Naive B cell (primary cell): ENCODE measurements around the gene TM7SF3. TPM values are rescaled to one million over a fixed set of nuclear protein-coding genes. Genes with fewer than 3 reads are reported as not detected.
"Not testable (repeated sequence)": the region's sequence is repeated elsewhere in the genome, so short reads cannot be mapped to it uniquely, and the experiment has no call there.

Experiments used
- ATAC-seq, 2 donors: fragments of 150-1000 bp; cut with Tn5 transposase; 2 replicates each; pipeline ENCODE4 v1.10.0; 2021; ENCODE audit warnings: low read depth in 2 of 2, mild to moderate bottlenecking in 2 of 2, moderate library complexity in 2 of 2
- DNase-seq: peaks from one replicate; pipeline ENCODE4 v3.0.0; 2022
- H3K27ac Mint-ChIP-seq, 6 donors: one replicate each; pipeline ENCODE4 v1.8.0; 2020 to 2022; ENCODE audit warnings: mild to moderate bottlenecking in 6 of 6, mixed read lengths in 6 of 6, moderate library complexity in 5 of 6, inconsistent platforms in 2 of 6
- H3K27me3 Mint-ChIP-seq, 3 donors: one replicate each; pipeline ENCODE4 v1.8.0; 2021 to 2022; ENCODE audit warnings: mixed read lengths in 3 of 3, mild to moderate bottlenecking in 1 of 3
- H3K36me3 Mint-ChIP-seq, 2 donors: one replicate each; pipeline ENCODE4 v1.8.0; 2020 to 2022; ENCODE audit warnings: mixed read lengths in 2 of 2, inconsistent platforms in 1 of 2, mild to moderate bottlenecking in 1 of 2
- H3K4me1 Mint-ChIP-seq, 3 donors: one replicate each; pipeline ENCODE4 v1.8.0; 2020 to 2022; ENCODE audit warnings: mixed read lengths in 3 of 3, inconsistent platforms in 1 of 3, mild to moderate bottlenecking in 1 of 3, moderate library complexity in 1 of 3
- H3K4me3 Mint-ChIP-seq, 8 donors: one replicate each; pipeline ENCODE4 v1.8.0; 2020 to 2022; ENCODE audit warnings: mild to moderate bottlenecking in 8 of 8, mixed read lengths in 8 of 8, moderate library complexity in 8 of 8, inconsistent platforms in 2 of 8
- H3K9me3 Mint-ChIP-seq, 7 donors: one replicate each; pipeline ENCODE4 v1.8.0; 2020 to 2022; ENCODE audit warnings: mixed read lengths in 7 of 7, mild to moderate bottlenecking in 5 of 7, inconsistent platforms in 2 of 7, moderate library complexity in 1 of 7
- polyA plus RNA-seq, 6 donors: library from polyadenylated mRNA; unstranded; fragments of 300-500 nt; fragmentation: Illumina TruSeq; gene quantifications; one replicate each; pipeline ENCODE4 v1.2.3, GENCODE V29; 2021; ENCODE audit warnings: low read depth in 6 of 6

The TM7SF3 gene
- polyA plus RNA-seq, 6 donors from 2014 or later: 41.7 to 94.0 (median 56.9) TPM

GRCh38 chr12:27032679-27033078 is 18.5 kb upstream of the TM7SF3 start:
- Mint-ChIP-seq H3K4me3 (no peak overlapping the region), H3K36me3 (peaks cover 38 to 43% of the 10 kb centered on the region in 2 donors), H3K27me3 (no peaks in the 10 kb centered on the region), H3K27ac (peak overlapping the region in 2 of 6 donors; percentile 22 to 23), H3K9me3 (no peaks in the 10 kb centered on the region), H3K4me1 (peaks cover 0 to 5% (median 4%) of the 10 kb centered on the region in 3 donors)
- DNase-seq (no peak), ATAC-seq (no peak)

GRCh38 chr12:27031531-27031930 is 17.3 kb upstream of the TM7SF3 start:
- H3K4me3 Mint-ChIP-seq: no peak overlapping the region
- no peaks in the 10 kb centered on the region for H3K9me3 Mint-ChIP-seq
- no peak for ATAC-seq
- H3K27me3 Mint-ChIP-seq: no peaks in the 10 kb centered on the region
- DNase-seq: no peak
- H3K27ac Mint-ChIP-seq: no peak overlapping the region
- peaks cover 0 to 5% (median 4%) of the 10 kb centered on the region in 3 donors for H3K4me1 Mint-ChIP-seq
- peaks cover 41 to 49% of the 10 kb centered on the region in 2 donors for H3K36me3 Mint-ChIP-seq

- no peak overlapping the region for H3K4me3 Mint-ChIP-seq
- peaks cover 30 to 44% of the 10 kb centered on the region in 2 donors for H3K36me3 Mint-ChIP-seq
- H3K27ac Mint-ChIP-seq: no peak overlapping the region
- H3K4me1 Mint-ChIP-seq: peaks cover 28 to 40% (median 32%) of the 10 kb centered on the region in 3 donors
- no peaks in the 10 kb centered on the region for H3K9me3 Mint-ChIP-seq
- ATAC-seq (no peak), DNase-seq (no peak)
- H3K27me3 Mint-ChIP-seq: no peaks in the 10 kb centered on the region
Measured at GRCh38 chr12:27026257-27026656, 12.1 kb upstream of the TM7SF3 start.

- ATAC-seq (no peak), DNase-seq (no peak)
Measured at GRCh38 chr12:27025116-27025515, 10.9 kb upstream of the TM7SF3 start.

GRCh38 chr12:27024291-27024690 is 10.1 kb upstream of the TM7SF3 start:
- no peak for DNase-seq
- Mint-ChIP-seq H3K4me3 (peak overlapping the region in 4 of 8 donors; percentile 49 to 100 (median 98)), H3K4me1 (peaks cover 28 to 40% (median 32%) of the 10 kb centered on the region in 3 donors), H3K27ac (no peak overlapping the region), H3K36me3 (peaks cover 22 to 27% of the 10 kb centered on the region in 2 donors), H3K27me3 (no peaks in the 10 kb centered on the region), H3K9me3 (no peaks in the 10 kb centered on the region)
- no peak for ATAC-seq

More at GRCh38 chr12:27025116-27025515, 10.9 kb upstream of the TM7SF3 start:
- Mint-ChIP-seq H3K4me1 (peaks cover 28 to 40% (median 32%) of the 10 kb centered on the region in 3 donors), H3K27ac (peak overlapping the region in 1 of 6 donors; percentile 70), H3K9me3 (no peaks in the 10 kb centered on the region), H3K4me3 (peak overlapping the region in 1 of 8 donors; percentile 99), H3K36me3 (peaks cover 29 to 36% of the 10 kb centered on the region in 2 donors), H3K27me3 (no peaks in the 10 kb centered on the region)

- ATAC-seq: no peak
- H3K9me3 Mint-ChIP-seq: no peaks in the 10 kb centered on the region
- no peak overlapping the region for H3K27ac Mint-ChIP-seq
- no peaks in the 10 kb centered on the region for H3K27me3 Mint-ChIP-seq
- peaks cover 27 to 43% (median 30%) of the 10 kb centered on the region in 3 donors for H3K4me1 Mint-ChIP-seq
- peaks cover 8 to 10% of the 10 kb centered on the region in 2 donors for H3K36me3 Mint-ChIP-seq
- H3K4me3 Mint-ChIP-seq: peak overlapping the region in 6 of 8 donors; percentile 1 to 82 (median 24)
- DNase-seq: no peak
Measured at GRCh38 chr12:27020761-27021160, 6.6 kb upstream of the TM7SF3 start.

GRCh38 chr12:27018037-27018436 is 3.9 kb upstream of the TM7SF3 start:
- DNase-seq (no peak), ATAC-seq (no peak)
- Mint-ChIP-seq H3K9me3 (peaks cover 0 to 2% (median 0%) of the 10 kb centered on the region in 7 donors), H3K27ac (no peak overlapping the region), H3K36me3 (peaks cover 5 to 8% of the 10 kb centered on the region in 2 donors), H3K4me1 (peaks cover 22 to 40% (median 22%) of the 10 kb centered on the region in 3 donors), H3K4me3 (no peak overlapping the region), H3K27me3 (no peaks in the 10 kb centered on the region)

- Mint-ChIP-seq H3K27ac (peak overlapping the region in 1 of 6 donors; percentile 7), H3K4me1 (peaks cover 16 to 40% (median 17%) of the 10 kb centered on the region in 3 donors)
- H3K27me3 Mint-ChIP-seq, DNase-seq, H3K36me3 Mint-ChIP-seq, H3K9me3 Mint-ChIP-seq, H3K4me3 Mint-ChIP-seq, ATAC-seq: not testable (repeated sequence)
Measured at GRCh38 chr12:27017163-27017823, 3.1 kb upstream of the TM7SF3 start.

GRCh38 chr12:27015730-27016076 is 1.5 kb upstream of the TM7SF3 start:
- H3K27me3 Mint-ChIP-seq: no peaks in the 10 kb centered on the region
- H3K9me3 Mint-ChIP-seq: peaks cover 0 to 2% (median 0%) of the 10 kb centered on the region in 7 donors
- H3K36me3 Mint-ChIP-seq: no peaks in the 10 kb centered on the region
- H3K4me1 Mint-ChIP-seq: peaks cover 14 to 40% (median 22%) of the 10 kb centered on the region in 3 donors
- DNase-seq (peak; percentile 39), ATAC-seq (no peak)
- H3K27ac Mint-ChIP-seq: peak overlapping the region in 5 of 6 donors; percentile 56 to 98 (median 97)
- H3K4me3 Mint-ChIP-seq: peak overlapping the region in 5 of 8 donors; percentile 16 to 94 (median 82)

- no peak for ATAC-seq
- Mint-ChIP-seq H3K27me3 (no peaks in the 10 kb centered on the region), H3K4me1 (peaks cover 17 to 46% (median 28%) of the 10 kb centered on the region in 3 donors), H3K27ac (peak overlapping the region; percentile 96 to 98 (median 97)), H3K36me3 (no peaks in the 10 kb centered on the region), H3K4me3 (peak overlapping the region; percentile 82 to 96 (median 92)), H3K9me3 (peaks cover 0 to 2% (median 0%) of the 10 kb centered on the region in 7 donors)
- no peak for DNase-seq
Measured at GRCh38 chr12:27014859-27015729, 910 bp upstream of the TM7SF3 start.

GRCh38 chr12:27013611-27014084 is 536 bp downstream of the TM7SF3 start:
- H3K36me3 Mint-ChIP-seq: no peaks in the 10 kb centered on the region
- H3K27me3 Mint-ChIP-seq: no peaks in the 10 kb centered on the region
- H3K4me1 Mint-ChIP-seq: peaks cover 20 to 56% (median 36%) of the 10 kb centered on the region in 3 donors
- ATAC-seq: no peak
- peaks cover 0 to 2% (median 0%) of the 10 kb centered on the region in 7 donors for H3K9me3 Mint-ChIP-seq
- peak overlapping the region; percentile 89 to 98 (median 96) for H3K27ac Mint-ChIP-seq
- DNase-seq: no peak
- H3K4me3 Mint-ChIP-seq: peak overlapping the region; percentile 84 to 96 (median 94)

- Mint-ChIP-seq H3K27ac (peak overlapping the region in 1 of 6 donors; percentile 31), H3K4me1 (peaks cover 27 to 62% (median 43%) of the 10 kb centered on the region in 3 donors), H3K36me3 (no peaks in the 10 kb centered on the region), H3K9me3 (peaks cover 0 to 2% (median 0%) of the 10 kb centered on the region in 7 donors), H3K4me3 (peak overlapping the region; percentile 33 to 96 (median 94)), H3K27me3 (no peaks in the 10 kb centered on the region)
- ATAC-seq (no peak), DNase-seq (no peak)
Measured at GRCh38 chr12:27012982-27013255, 1.3 kb downstream of the TM7SF3 start.

- Mint-ChIP-seq H3K4me1 (peaks cover 31 to 64% (median 48%) of the 10 kb centered on the region in 3 donors), H3K4me3 (peak overlapping the region in 7 of 8 donors; percentile 32 to 76 (median 47)), H3K36me3 (no peaks in the 10 kb centered on the region), H3K9me3 (peaks cover 0 to 2% (median 0%) of the 10 kb centered on the region in 7 donors), H3K27me3 (no peaks in the 10 kb centered on the region), H3K27ac (peak overlapping the region in 2 of 6 donors; percentile 31 to 56)
- ATAC-seq (no peak), DNase-seq (no peak)
Measured at GRCh38 chr12:27012239-27012981, 1.8 kb downstream of the TM7SF3 start.
